Suppressor macrophage treated with lipopolysaccharide for 1 hour (primary cell): ENCODE measurements around the gene BET1L.
"Not testable (repeated sequence)": the region's sequence is repeated elsewhere in the genome, so short reads cannot be mapped to it uniquely, and the experiment has no call there.

Experiments
- DNase-seq, 3 donors: peaks; one replicate each; pipeline ENCODE4 v3.0.0-alpha.2; 2020 to 2022

Gene BET1L

DNA sequence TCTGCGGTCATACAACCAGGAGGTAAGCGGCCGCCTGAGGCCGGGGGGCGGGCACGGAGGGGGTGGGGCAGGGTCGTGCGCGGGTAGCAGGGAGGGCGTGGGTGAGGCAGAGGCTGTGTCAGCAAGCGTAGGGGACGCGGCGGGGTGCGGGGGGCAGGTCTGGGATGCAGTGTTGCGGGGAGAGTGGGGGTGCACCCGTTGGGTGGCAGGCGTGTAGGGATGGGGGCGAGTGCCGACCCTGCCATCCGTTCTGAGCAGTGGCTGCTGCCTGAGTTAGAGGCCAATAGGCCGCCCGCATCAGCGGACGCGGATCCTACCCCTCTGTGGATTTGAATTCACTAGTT lies 1.7 kb upstream of the BET1L start:
- DNase-seq, result peak in 1 of 3 donors; percentile 19

- DNase-seq, result peak; percentile 88 to 97 (median 93)
Measured at GRCh38 chr11:208181-208916, 1.1 kb upstream of the BET1L start.

- peak; percentile 69 to 77 (median 74) for DNase-seq
Measured at GRCh38 chr11:207863-208180, 623 bp upstream of the BET1L start.

DNA sequence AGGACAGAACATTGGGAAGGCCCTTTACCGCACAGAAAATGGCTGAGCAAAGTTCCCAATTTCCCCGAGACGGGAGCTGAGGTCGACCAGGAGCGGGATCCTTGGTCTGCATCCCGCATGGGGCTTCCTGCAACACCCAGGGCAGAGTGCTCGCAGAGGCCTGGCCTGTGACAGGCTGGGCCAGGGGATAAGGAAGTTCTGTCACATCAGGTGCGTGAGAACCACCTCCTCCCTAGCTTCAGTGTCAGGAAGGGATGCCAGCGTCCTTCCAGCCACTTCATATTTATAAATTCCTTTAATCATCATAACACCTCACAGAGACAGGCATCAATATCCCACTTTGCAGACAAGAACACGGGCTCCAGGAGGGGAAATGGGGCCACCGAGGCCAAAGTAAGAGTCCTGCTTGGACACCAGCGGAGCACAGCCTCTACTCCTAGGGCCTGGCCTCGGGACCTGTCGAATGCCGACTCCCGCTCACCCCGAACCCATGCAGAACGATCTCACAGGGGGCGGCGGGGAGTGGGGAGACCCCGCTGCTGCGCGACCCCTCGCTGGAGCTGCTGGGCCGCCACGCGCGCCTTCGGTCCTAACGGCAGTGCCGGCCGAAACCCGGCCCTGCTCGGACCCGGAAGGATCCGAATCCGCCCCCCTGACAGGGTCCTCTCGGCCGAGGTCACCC lies 532 bp downstream of the BET1L start:
- DNase-seq, result peak; percentile 27 to 44 (median 32)

GRCh38 chr11:206002-206384 lies 1.2 kb downstream of the BET1L start:
- no peak for DNase-seq

GRCh38 chr11:205221-206001 lies 1.8 kb downstream of the BET1L start:
- DNase-seq, result no peak

DNA sequence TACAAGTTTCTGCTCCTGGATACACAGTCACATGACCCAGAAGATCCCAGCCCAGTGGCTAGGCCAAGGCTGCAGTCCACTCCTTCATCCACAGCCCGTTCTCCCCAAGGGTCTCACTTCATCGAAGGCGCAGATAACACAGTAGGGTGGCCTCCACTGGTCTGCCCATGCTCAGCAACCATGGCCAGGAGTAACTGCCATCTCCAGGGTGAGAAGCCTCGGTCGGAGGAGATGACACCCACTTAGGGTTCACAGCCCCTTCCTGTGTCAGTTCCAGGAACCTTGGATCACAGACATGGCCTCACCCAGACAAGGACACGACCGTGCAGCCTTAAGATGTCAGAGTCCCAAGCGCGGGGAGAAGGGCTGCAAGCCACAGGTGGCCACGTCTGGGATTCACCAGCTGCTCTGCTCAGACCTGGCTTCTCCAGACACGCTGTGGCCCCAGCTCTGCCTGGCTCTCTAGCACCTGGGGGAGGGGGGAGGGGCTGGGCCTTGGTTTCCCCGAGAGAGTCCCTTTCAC lies 2.6 kb downstream of the BET1L start:
- no peak for DNase-seq

DNA sequence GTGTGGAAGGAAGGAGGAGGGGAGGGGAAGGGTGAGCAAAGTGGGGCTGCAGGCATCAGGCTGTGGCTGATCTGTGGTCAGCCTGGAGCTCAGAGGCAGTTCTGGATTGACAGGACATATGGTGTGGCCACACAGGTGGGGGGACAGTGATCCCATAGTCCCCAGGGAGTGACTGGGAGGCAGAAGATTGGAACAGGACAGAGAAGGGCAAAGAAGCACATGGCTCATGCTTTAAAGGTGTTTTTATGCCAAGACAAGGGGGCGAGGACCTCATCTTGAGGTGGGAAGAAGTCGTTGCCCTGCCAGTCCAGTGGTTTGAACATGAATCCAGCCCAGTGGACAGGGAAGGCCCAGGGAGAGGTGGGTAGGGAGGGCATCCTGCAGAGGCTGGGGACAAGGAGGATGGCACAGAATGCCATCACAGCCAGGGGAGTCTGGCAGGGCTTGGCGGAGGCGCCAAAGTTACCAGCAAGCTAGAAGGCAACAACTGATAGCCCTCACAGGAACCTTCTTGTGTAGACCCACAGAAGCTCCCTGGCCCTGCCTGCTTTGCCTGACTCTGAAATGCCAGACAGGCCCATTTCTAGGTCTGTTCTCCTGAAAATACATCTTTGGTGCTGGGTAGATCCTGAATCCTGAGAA lies 3.1 kb downstream of the BET1L start:
- no peak for DNase-seq

DNA sequence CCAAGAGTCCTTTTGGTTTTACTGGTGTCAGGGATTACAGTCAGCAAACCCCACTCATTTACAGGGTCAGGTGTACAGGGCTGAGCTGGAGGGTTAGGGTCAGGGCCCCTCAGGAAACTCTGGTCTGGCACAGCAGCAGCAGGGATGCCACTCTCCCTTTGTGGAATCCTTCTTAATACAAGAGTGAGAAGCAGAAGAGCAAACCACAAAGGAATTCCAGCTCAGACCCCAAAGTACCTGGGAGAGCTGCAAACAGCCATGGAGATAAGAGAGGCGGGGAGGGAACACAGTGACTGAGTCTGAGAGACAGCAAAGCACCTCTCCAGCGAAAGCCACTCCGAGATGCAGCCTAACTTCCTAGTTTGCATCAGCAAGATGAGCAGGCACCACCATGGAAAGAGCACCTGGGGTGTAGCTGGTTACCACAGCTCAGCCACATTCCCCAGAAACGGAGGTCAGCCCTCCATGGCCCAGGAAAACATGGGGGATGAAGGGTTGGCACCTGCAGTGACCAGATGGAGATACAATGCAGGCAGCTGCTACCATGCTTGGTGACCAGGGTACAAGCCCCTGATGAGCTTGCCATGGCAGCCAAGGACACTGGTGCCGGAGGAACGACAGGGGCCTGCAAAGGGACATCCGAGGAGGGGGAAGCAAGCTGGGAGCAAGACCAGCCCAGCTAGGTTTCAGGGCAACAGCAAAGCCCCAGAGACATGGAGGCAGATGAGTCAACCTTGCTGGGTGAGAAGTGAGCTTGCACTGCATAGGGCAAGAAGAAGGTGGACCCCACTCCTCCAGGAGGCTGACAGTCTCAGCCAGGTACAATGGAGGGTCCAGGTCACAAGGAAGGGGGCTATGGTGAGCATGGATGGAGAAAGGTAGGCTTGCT lies 3.9 kb downstream of the BET1L start:
- no peak for DNase-seq

GRCh38 chr11:202490-202889 lies 4.7 kb downstream of the BET1L start:
- no peak for DNase-seq

DNA sequence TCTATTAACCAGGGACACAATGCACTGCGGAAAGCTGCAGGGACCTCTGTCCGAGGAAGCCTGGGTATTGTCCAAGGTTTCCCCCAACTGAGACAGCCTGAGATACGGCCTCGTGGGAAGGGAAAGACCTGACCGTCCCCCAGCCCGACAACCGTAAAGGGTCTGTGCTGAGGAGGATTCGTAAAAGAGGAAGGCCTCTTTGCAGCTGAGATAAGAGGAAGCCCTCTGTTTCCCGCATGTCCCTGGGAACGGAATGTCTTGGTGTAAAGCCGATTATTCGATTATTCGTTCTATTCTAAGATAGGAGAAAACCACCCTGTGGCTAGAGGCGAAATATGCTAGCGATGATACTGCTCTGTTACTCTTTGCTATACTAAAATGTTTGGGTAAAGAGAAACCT lies 5.2 kb downstream of the BET1L start:
- peak; percentile 19 to 33 (median 25) for DNase-seq

DNA sequence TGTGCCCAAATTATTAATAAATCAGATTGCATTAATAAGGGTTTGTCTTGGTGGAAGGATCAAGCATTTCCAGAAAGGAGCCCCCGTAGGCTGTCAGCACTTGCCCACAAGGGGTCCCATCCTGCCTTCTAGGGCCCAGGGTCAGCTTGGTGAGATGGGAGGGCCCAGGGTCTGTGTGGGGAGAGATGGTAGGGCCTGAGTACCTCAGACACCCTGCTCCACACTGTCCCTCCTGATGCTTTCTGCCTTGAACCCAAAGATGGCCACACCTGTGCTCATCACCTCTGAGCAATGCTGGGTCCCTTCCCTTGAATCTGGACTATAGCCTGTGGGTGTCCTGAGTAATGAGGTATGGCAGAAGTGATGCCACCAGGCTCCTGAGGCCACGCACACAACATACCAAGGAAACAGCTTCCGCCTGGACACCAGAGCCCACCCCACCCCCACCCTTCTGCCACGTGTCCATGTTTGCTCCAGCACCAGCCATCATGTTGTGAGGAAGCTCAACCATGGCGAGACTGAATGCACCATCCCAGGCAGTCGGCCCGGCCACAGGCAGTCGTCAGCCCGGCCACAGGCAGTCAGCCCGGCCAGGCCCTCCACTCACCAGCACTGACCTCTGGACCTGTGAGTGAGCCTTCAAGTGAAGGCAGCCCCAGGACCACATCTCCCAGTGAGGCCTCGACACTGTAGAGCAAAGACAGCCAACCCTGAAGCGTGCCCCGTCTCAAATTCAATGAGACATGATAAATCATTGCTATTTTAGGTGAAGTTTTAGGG lies 6.8 kb downstream of the BET1L start:
- DNase-seq, result no peak

- DNase-seq, result no peak
Measured at GRCh38 chr11:199782-200181, 7.4 kb downstream of the BET1L start.

GRCh38 chr11:199004-199581 lies 8.1 kb downstream of the BET1L start:
- no peak for DNase-seq

DNA sequence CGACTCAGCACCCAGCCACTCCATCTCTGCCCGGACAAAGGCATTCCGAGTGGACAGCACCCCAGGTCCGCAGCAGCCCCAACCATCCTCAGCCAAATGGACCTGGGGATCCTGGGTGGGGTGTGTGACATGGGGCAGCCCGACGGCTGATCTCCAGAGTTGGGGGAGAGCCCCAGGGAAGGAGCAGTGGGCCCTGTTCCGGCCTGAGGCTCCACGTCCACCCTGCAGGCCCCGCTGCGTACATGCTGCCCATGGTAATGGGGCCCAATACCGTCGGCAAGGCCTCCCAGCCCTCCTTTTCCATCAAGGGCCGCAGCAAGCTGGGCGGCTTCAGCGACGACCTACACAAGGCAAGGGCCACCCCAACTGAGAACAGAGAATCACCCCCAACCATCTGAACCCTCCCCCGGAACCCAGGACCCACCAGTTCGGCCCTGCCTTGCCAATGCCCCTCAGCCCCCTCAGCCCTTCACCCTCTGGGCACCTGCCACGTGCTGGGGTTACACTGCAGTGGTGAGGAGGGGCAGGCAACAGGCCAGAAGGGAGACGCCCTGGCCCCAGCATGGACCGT lies 8.9 kb downstream of the BET1L start:
- no peak for DNase-seq

- no peak for DNase-seq
Measured at GRCh38 chr11:197741-198235, 9.4 kb downstream of the BET1L start.

DNA sequence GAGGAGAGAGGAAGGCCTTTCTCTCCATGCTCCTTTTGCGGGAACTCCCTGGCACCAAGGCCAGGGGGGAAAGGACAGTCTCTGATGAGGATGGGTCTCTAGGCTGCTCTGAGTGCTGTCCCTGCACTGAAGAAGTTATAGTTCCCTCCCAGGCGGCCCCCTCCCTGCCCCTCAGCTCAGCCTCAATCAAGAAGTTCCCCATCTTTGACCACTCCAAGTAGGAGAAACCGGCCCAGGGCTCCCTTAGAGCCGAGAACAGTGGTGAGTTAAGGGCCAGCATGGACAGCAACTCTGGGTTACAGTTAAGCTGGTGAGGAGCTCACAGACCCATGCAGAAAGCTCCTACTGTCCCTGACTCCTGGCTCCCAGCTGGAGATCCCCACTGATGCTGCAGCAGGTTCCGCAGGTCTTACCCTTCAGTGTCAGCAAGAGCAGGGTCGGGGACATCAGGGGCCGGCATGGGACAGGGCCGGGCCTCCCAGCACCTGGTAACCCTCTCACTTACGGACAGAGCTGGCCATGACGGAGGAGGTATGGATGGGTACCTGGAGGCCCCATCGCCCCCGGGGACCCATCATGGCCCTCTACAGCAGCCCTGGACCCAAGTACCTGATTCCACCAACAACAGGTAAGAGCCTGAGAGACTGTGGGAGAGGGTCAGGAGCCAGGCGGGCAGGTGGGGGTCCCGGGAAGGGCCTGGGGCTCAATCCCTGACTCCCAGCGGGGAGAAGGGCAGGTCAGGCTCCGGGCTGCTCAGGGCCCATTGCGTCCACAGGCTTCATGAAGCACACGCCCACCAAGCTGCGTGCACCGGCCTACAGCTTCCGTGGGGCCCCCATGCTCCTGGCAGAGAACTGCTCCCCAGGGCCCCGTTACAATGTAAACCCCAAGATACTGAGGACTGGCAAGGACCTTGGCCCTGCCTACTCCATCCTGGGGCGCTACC lies 10.1 kb downstream of the BET1L start:
- no peak for DNase-seq

- DNase-seq, result not testable (repeated sequence)
Measured at GRCh38 chr11:193481-193880, 13.7 kb downstream of the BET1L start.

DNA sequence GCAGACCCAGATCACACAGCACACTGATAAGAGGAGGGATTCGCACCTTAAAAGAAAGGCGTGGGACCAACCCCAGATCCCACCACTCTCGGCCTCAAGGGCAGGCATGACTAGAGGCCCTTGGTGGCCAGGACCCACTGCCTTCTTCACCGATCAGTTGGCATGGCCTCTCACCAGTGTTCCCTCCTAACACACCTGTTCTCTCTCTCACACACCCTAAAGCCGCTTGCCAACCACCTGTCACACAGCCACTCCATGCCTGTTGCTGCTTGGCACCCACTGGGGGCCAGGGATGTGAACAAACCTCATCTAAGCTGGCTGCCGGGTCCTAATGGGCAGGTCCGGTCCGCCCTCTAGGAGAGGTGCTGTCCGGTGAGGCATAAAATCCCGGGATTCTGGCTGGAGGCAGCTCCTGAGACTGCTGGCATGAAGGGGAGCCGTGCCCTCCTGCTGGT lies 14.5 kb downstream of the BET1L start, which contains the start of gene SCGB1C1:
Gene SCGB1C1 (plus strand): TSS at position 405 of the 455 bp plus-strand sequence. CDS start 22 bp downstream, at position 427.
- DNase-seq, result not testable (repeated sequence)
